ENCODE measurements around the gene ASB3. TPM values are rescaled to one million over a fixed set of nuclear protein-coding genes. Genes with fewer than 3 reads are reported as not detected.

ASB3 gene
- total RNA-seq, 1 experiment from 2014 or later: 12.9 TPM

GRCh38 chr2:53629501-53629900 is 157.3 kb downstream of the ASB3 start:
- POLR2A ChIA-PET: no interaction called here
- no peak for TF ChIP-seq TCF7L2 (IDR thresholded peaks at IDR 0.05; ENCODE audit: low read depth, low read length)
- TF ChIP-seq SIN3A (IDR thresholded peaks at IDR 0.05; ENCODE audit: borderline replicate concordance, insufficient read depth, low read depth, low read length): no peak
- no peak for TF ChIP-seq POLR2AphosphoS5 (IDR thresholded peaks at IDR 0.05; ENCODE audit: low read depth, low read length)
- no peak for TF ChIP-seq REST (IDR thresholded peaks at IDR 0.05; ENCODE audit: insufficient read depth in 1 of 2, low read depth in 2 of 2, low read length in 1 of 2)
- no peak for TF ChIP-seq CTCF (IDR thresholded peaks at IDR 0.05)
- no TSS peak for BruUV-seq (replicated peaks)

GRCh38 chr2:53629001-53629400 is 157.8 kb downstream of the ASB3 start:
- Histone ChIP-seq H3K27me3 (ENCODE audit: control insufficient read depth, insufficient read depth, low read length) (no peaks in the 10 kb centered on the region), H3K27ac (ENCODE audit: low read length) (no peak overlapping the region), H3K9me3 (ENCODE audit: control insufficient read depth, insufficient read depth, low read depth, low read length) (no peaks in the 10 kb centered on the region), H3K4me3 (ENCODE audit: low read depth in 2 of 2, low read length in 2 of 2) (no peak overlapping the region), H3K36me3 (ENCODE audit: control insufficient read depth, insufficient read depth, low read length) (no peaks in the 10 kb centered on the region), H3K4me1 (ENCODE audit: control insufficient read depth, insufficient read depth, low read length) (no peaks in the 10 kb centered on the region)
- DNase-seq (ENCODE audit: low read depth, low spot score): no peak
- ATAC-seq: no peak
- TF ChIP-seq CTCF (IDR thresholded peaks at IDR 0.05): no peak
- no peak for TF ChIP-seq SIN3A (IDR thresholded peaks at IDR 0.05; ENCODE audit: borderline replicate concordance, insufficient read depth, low read depth, low read length)
- no peak for TF ChIP-seq TCF7L2 (IDR thresholded peaks at IDR 0.05; ENCODE audit: low read depth, low read length)
- TF ChIP-seq REST (IDR thresholded peaks at IDR 0.05; ENCODE audit: insufficient read depth in 1 of 2, low read depth in 2 of 2, low read length in 1 of 2): no peak
- TF ChIP-seq POLR2AphosphoS5 (IDR thresholded peaks at IDR 0.05; ENCODE audit: low read depth, low read length): no peak
- POLR2A ChIA-PET: no interaction called here
- CTCF ChIA-PET: interaction anchor here (0.6 kb wide), 1 partner anchor 187 kb away, joined by 5 read pairs; no protein-coding TSS in a partner anchor
- no TSS peak for BruUV-seq (replicated peaks)
- in situ Hi-C loops (cut with HindIII; ENCODE audit: low pct_unique_long_range_greater_than_20kb, low sequenced_read_pairs) (no loop called here), intact Hi-C loops (cut with micrococcal nuclease; ENCODE audit: unreplicated experiment) (no loop called here)

More at GRCh38 chr2:53629501-53629900, 157.3 kb downstream of the ASB3 start:
- no peaks in the 10 kb centered on the region for H3K9me3 ChIP-seq (ENCODE audit: control insufficient read depth, insufficient read depth, low read depth, low read length)
- DNase-seq (ENCODE audit: low read depth, low spot score) (no peak), ATAC-seq (no peak)
- in situ Hi-C loops (cut with HindIII; ENCODE audit: low pct_unique_long_range_greater_than_20kb, low sequenced_read_pairs): no loop called here
- H3K27me3 ChIP-seq (ENCODE audit: control insufficient read depth, insufficient read depth, low read length): no peaks in the 10 kb centered on the region
- no peak overlapping the region for H3K4me3 ChIP-seq (ENCODE audit: low read depth in 2 of 2, low read length in 2 of 2)
- no peak overlapping the region for H3K27ac ChIP-seq (ENCODE audit: low read length)
- intact Hi-C loops (cut with micrococcal nuclease; ENCODE audit: unreplicated experiment): no loop called here
- no peaks in the 10 kb centered on the region for H3K36me3 ChIP-seq (ENCODE audit: control insufficient read depth, insufficient read depth, low read length)
- H3K4me1 ChIP-seq (ENCODE audit: control insufficient read depth, insufficient read depth, low read length): no peaks in the 10 kb centered on the region
- CTCF ChIA-PET: no interaction called here

Measured in Panc1 (cell line).